ENCODE data around the gene GREB1L.

DNA sequence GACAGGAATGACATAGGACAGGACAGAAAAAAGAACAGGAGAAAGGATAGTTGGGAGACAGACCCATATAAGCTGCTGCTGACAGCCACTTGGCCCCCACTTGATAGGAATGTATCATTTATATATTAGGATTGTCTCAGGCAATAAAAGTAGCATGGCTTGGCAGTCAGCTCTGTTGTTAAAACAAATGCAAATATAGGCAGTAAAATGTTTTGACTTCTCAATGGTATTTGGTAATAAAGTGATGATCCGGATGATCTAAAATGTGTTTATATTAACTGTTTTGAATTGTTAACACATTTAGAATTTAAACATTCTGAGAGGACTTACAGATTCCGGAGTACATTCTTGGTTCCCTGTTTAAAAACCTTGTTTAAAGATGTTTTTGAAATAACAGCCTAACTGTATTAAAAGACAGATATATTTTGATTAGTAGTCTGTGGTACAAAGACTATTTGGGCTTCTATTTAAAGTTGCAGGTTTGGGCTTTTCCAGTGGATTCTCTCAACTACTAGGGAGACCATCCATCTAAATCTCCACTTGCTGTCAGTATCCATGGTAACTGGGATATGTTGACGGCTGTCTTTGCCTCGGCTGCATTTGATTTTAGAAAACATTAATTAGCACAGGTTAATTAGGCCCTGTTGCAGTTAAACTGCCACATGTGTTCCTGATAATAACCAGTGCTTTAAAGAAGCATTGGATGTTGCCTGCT, 210.9 kb downstream of the GREB1L start:
- TF ChIP-seq EZH2phosphoT487 (IDR thresholded peaks at IDR 0.05; ENCODE audit: borderline replicate concordance, low read depth, low read length) (no peak), CTCF (conservative IDR thresholded peaks at IDR 0.05; ENCODE audit: low read length) (no peak)
